ENCODE data around the gene TRAPPC3.

GRCh38 chr1:36091141-36091540, 58.1 kb downstream of the TRAPPC3 start:
- TF ChIP-seq CTCF (conservative IDR thresholded peaks at IDR 0.05 in 1 of 2, IDR thresholded peaks at IDR 0.05 in 1 of 2; ENCODE audit: extremely low read depth in 1 of 2, insufficient read depth in 1 of 2, low read depth in 1 of 2, low read length in 2 of 2) (no peak), EZH2 (IDR thresholded peaks at IDR 0.05; ENCODE audit: borderline replicate concordance, low read length) (no peak)
